GM12874 (cell line): Measurements from ENCODE around the gene SCG3.

Experiments
- CTCF ChIP-seq: IDR thresholded peaks from 2 replicates; pipeline ENCODE4 v1.5.1; 2011; ENCODE audit warnings: low read depth, mild to moderate bottlenecking, control low read depth, low read length, moderate library complexity; ENCODE audit not compliant: insufficient read depth

The SCG3 gene

GRCh38 chr15:51709031-51709430 lies 27.7 kb downstream of the SCG3 start:
- no peak for TF ChIP-seq CTCF

GRCh38 chr15:51714162-51714561 lies 32.9 kb downstream of the SCG3 start:
- no peak for TF ChIP-seq CTCF

GRCh38 chr15:51714911-51715310 lies 33.6 kb downstream of the SCG3 start:
- no peak for TF ChIP-seq CTCF

- no peak for TF ChIP-seq CTCF
Measured at GRCh38 chr15:51718219-51718618, 36.9 kb downstream of the SCG3 start.

- no peak for TF ChIP-seq CTCF
Measured at GRCh38 chr15:51718746-51719145, 37.4 kb downstream of the SCG3 start.

- TF ChIP-seq CTCF, result no peak
Measured at GRCh38 chr15:51720201-51720995, 39.1 kb downstream of the SCG3 start.

GRCh38 chr15:51721199-51721960 lies 40.1 kb downstream of the SCG3 start:
- TF ChIP-seq CTCF, result no peak
